Upper lobe of left lung (tissue), 4 donors: ENCODE data around the gene SURF6.

Experiments used
- EP300 ChIP-seq, 4 donors: sonication (generic); formaldehyde crosslinking; IDR thresholded peaks; one replicate each; pipeline ENCODE4 v1.5.1; 2017; ENCODE audit warnings: antibody characterized with exemption in 4 of 4, control low read depth in 2 of 4
- POLR2A ChIP-seq, 4 donors: fragments of 450-650 bp; IDR thresholded peaks; one replicate each; pipeline ENCODE4 v1.5.1; 2016 to 2017; ENCODE audit warnings: antibody characterized with exemption in 4 of 4, mild to moderate bottlenecking in 2 of 4
- POLR2AphosphoS5 ChIP-seq, 2 donors: sonication (generic); formaldehyde crosslinking; IDR thresholded peaks; one replicate each; pipeline ENCODE4 v1.5.1; 2017; ENCODE audit warnings: antibody characterized with exemption in 2 of 2
- TF ChIP-seq, protein P1 (sequence below), 6 experiments: fragments of 450-650 bp in 4 of 6; fragments of 200-600 bp in 2 of 6; sonication (generic) in 2 of 6; IDR thresholded peaks; one replicate each; pipeline ENCODE4 v1.5.1; 2016 to 2019; ENCODE audit warnings: antibody characterized with exemption in 6 of 6

- TF ChIP-seq, protein P1, sequence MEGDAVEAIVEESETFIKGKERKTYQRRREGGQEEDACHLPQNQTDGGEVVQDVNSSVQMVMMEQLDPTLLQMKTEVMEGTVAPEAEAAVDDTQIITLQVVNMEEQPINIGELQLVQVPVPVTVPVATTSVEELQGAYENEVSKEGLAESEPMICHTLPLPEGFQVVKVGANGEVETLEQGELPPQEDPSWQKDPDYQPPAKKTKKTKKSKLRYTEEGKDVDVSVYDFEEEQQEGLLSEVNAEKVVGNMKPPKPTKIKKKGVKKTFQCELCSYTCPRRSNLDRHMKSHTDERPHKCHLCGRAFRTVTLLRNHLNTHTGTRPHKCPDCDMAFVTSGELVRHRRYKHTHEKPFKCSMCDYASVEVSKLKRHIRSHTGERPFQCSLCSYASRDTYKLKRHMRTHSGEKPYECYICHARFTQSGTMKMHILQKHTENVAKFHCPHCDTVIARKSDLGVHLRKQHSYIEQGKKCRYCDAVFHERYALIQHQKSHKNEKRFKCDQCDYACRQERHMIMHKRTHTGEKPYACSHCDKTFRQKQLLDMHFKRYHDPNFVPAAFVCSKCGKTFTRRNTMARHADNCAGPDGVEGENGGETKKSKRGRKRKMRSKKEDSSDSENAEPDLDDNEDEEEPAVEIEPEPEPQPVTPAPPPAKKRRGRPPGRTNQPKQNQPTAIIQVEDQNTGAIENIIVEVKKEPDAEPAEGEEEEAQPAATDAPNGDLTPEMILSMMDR (IDR thresholded peaks at IDR 0.05) = no peak
- TF ChIP-seq POLR2A (IDR thresholded peaks at IDR 0.05) (no peak), POLR2AphosphoS5 (IDR thresholded peaks at IDR 0.05) (no peak), EP300 (IDR thresholded peaks at IDR 0.05) (no peak)
These were observed 9.6 kb upstream of the SURF6 start for GRCh38 chr9:133345596-133345995.
